IMR-90 (cell line): ENCODE measurements around the gene KIAA1614. TPM values are rescaled to one million over a fixed set of nuclear protein-coding genes. Genes with fewer than 3 reads are reported as not detected.
A peak's percentile ranks its signal among the peaks of the same experiment; 100 is the strongest.

Source experiments
- ATAC-seq: fragments of 200-7000 bp; cut with Tn5 transposase; 2 replicates; pipeline ENCODE4 v1.9.1; 2020; ENCODE audit warnings: low read depth, mild to moderate bottlenecking, moderate library complexity
- BruUV-seq: library from RNA; stranded (reverse); fragments of 400-500 nt; replicated peaks from 2 replicates; lab custom pipeline; 2021; lab: Mats Ljungman, UMichigan
- CTCF ChIA-PET: fragments of 300-600 bp; formaldehyde crosslinking; extraction: SDS; loops from one replicate; lab custom pipeline; 2021; ENCODE audit warnings: antibody characterized with exemption; lab: Yijun Ruan, JAX
- POLR2A ChIA-PET: fragments of 300-600 bp; sonication (Branson Sonifier 250); formaldehyde crosslinking; loops from one replicate; lab custom pipeline; 2022; ENCODE audit warnings: antibody characterized with exemption; ENCODE audit not compliant: unreplicated experiment; lab: Charles Lee
- DNase-seq: peaks from one replicate; pipeline ENCODE4 v3.0.0; 2013
- H2AFZ ChIP-seq: replicated peaks from 2 replicates; pipeline ENCODE3; 2013; ENCODE audit warnings: low read length, mild to moderate bottlenecking; ENCODE audit not compliant: poor library complexity
- H2AK5ac ChIP-seq: 2 replicates; pipeline ENCODE4 v1.6.1; 2013; ENCODE audit warnings: low read depth, low read length, inconsistent platforms
- H2AK9ac ChIP-seq: replicated peaks from 2 replicates; pipeline ENCODE3; 2013; ENCODE audit warnings: mild to moderate bottlenecking, low read depth, low read length, moderate library complexity; ENCODE audit not compliant: poor library complexity
- H2BK120ac ChIP-seq: 2 replicates; pipeline ENCODE4 v1.6.1; 2013; ENCODE audit warnings: low read depth, low read length, inconsistent platforms
- H2BK15ac ChIP-seq: 3 replicates; pipeline ENCODE4 v1.6.1; 2013; ENCODE audit warnings: low read depth, low read length, inconsistent platforms
- H2BK20ac ChIP-seq: 2 replicates; pipeline ENCODE4 v1.6.1; 2013; ENCODE audit warnings: low read depth, mild to moderate bottlenecking, inconsistent platforms, low read length, moderate library complexity
- H2BK5ac ChIP-seq: 2 replicates; pipeline ENCODE4 v1.6.1; 2013; ENCODE audit warnings: mild to moderate bottlenecking, low read depth, low read length, inconsistent platforms; ENCODE audit not compliant: poor library complexity, severe bottlenecking
- H3K14ac ChIP-seq: replicated peaks from 2 replicates; pipeline ENCODE4 v1.6.1; 2013; ENCODE audit warnings: low read depth, low read length, inconsistent platforms
- H3K18ac ChIP-seq: 2 replicates; pipeline ENCODE4 v1.6.1; 2013; ENCODE audit warnings: low read depth, low read length, control low read depth
- H3K23ac ChIP-seq: 2 replicates; pipeline ENCODE4 v1.6.1; 2013; ENCODE audit warnings: low read depth, low read length, inconsistent platforms
- H3K27ac ChIP-seq: 2 replicates; pipeline ENCODE4 v1.5.1; 2013; ENCODE audit warnings: mild to moderate bottlenecking, control low read depth, low read length; ENCODE audit not compliant: insufficient read depth
- H3K27me3 ChIP-seq: 2 replicates; pipeline ENCODE4 v1.6.1; 2013; ENCODE audit warnings: low read length; ENCODE audit not compliant: control insufficient read depth, insufficient read depth
- H3K36me3 ChIP-seq: 2 replicates; pipeline ENCODE4 v1.6.1; 2013; ENCODE audit warnings: low read length, mixed read lengths; ENCODE audit not compliant: control insufficient read depth, insufficient read depth
- H3K4ac ChIP-seq: 2 replicates; pipeline ENCODE4 v1.6.1; 2013; ENCODE audit warnings: low read depth, low read length, inconsistent platforms
- H3K4me1 ChIP-seq: 2 replicates; pipeline ENCODE4 v1.6.1; 2013; ENCODE audit warnings: low read length, mixed read lengths; ENCODE audit not compliant: control insufficient read depth, insufficient read depth
- H3K4me2 ChIP-seq: 2 replicates; pipeline ENCODE4 v1.6.1; 2013; ENCODE audit warnings: low read depth, mild to moderate bottlenecking, control low read depth, low read length, moderate library complexity
- H3K4me3 ChIP-seq: 2 replicates; pipeline ENCODE4 v1.5.1; 2013; ENCODE audit warnings: low read depth, mild to moderate bottlenecking, control low read depth, low read length, moderate library complexity; ENCODE audit not compliant: insufficient read depth
- H3K56ac ChIP-seq: 2 replicates; pipeline ENCODE4 v1.6.1; 2013; ENCODE audit warnings: low read length, inconsistent platforms; ENCODE audit not compliant: insufficient read depth; ENCODE audit errors: extremely low read depth
- H3K79me1 ChIP-seq, 2 experiments: 2 replicates each; pipeline ENCODE4 v1.6.1; 2013; ENCODE audit warnings: low read length in 2 of 2, inconsistent platforms in 1 of 2, low read depth in 1 of 2
- H3K9ac ChIP-seq: 2 replicates; pipeline ENCODE4 v1.6.1; 2013; ENCODE audit warnings: low read depth, low read length, control low read depth
- H3K9me1 ChIP-seq: 2 replicates; pipeline ENCODE4 v1.6.1; 2013; ENCODE audit warnings: low read length, inconsistent platforms; ENCODE audit not compliant: insufficient read depth
- H3K9me3 ChIP-seq: 2 replicates; pipeline ENCODE4 v1.6.1; 2013; ENCODE audit warnings: low read length; ENCODE audit not compliant: control insufficient read depth, insufficient read depth
- H4K20me1 ChIP-seq: 2 replicates; pipeline ENCODE4 v1.6.1; 2013; ENCODE audit warnings: low read length, inconsistent platforms; ENCODE audit not compliant: insufficient read depth
- H4K5ac ChIP-seq: 2 replicates; pipeline ENCODE4 v1.6.1; 2013; ENCODE audit warnings: mild to moderate bottlenecking, low read depth, low read length, control low read depth
- H4K8ac ChIP-seq, 2 experiments: 2 replicates each; pipeline ENCODE4 v1.6.1; 2013; ENCODE audit warnings: low read depth in 2 of 2, low read length in 2 of 2, control low read depth in 1 of 2, inconsistent platforms in 1 of 2
- H4K91ac ChIP-seq: 2 replicates; pipeline ENCODE4 v1.6.1; 2013; ENCODE audit warnings: low read depth, low read length, inconsistent platforms; ENCODE audit not compliant: insufficient read depth
- BHLHE40 ChIP-seq: fragments of 150-350 bp; IDR thresholded peaks from 2 replicates; pipeline ENCODE4 v1.6.1; 2016; ENCODE audit warnings: mild to moderate bottlenecking, low read depth, low read length
- CEBPB ChIP-seq: IDR thresholded peaks from 2 replicates; pipeline ENCODE4 v1.6.1; 2012; ENCODE audit warnings: low read depth, low read length, improper control_type of control experiment
- CHD1 ChIP-seq: IDR thresholded peaks from 2 replicates; pipeline ENCODE4 v1.6.1; 2012; ENCODE audit warnings: low read depth, low read length, improper control_type of control experiment
- CTCF ChIP-seq: conservative IDR thresholded peaks from 2 replicates; pipeline ENCODE4 v1.5.1; 2012; ENCODE audit warnings: mild to moderate bottlenecking, low read depth, low read length, improper control_type of control experiment
- MAFK ChIP-seq: IDR thresholded peaks from 2 replicates; pipeline ENCODE4 v1.6.1; 2012; ENCODE audit warnings: low read depth, low read length, improper control_type of control experiment
- MAZ ChIP-seq: IDR thresholded peaks from 2 replicates; pipeline ENCODE4 v1.6.1; 2012; ENCODE audit warnings: low read depth, mild to moderate bottlenecking, low read length, improper control_type of control experiment, moderate library complexity, borderline replicate concordance
- RAD21 ChIP-seq: IDR thresholded peaks from 2 replicates; pipeline ENCODE4 v1.6.1; 2012; ENCODE audit warnings: low read length, improper control_type of control experiment
- RFX5 ChIP-seq: IDR thresholded peaks from 2 replicates; pipeline ENCODE4 v1.8.0; 2012; ENCODE audit warnings: low read depth, mild to moderate bottlenecking, low read length, moderate library complexity
- SMC3 ChIP-seq: fragments of 150-350 bp; IDR thresholded peaks from 2 replicates; pipeline ENCODE4 v1.6.1; 2016; ENCODE audit warnings: low read depth, mild to moderate bottlenecking, antibody characterized with exemption, low read length, moderate library complexity
- USF2 ChIP-seq: fragments of 150-350 bp; IDR thresholded peaks from 2 replicates; pipeline ENCODE4 v1.6.1; 2017; ENCODE audit warnings: mild to moderate bottlenecking, antibody characterized with exemption, low read length, low read depth
- WGBS, 2 experiments: methylation state at CpG; one replicate each; pipeline versions ENCODE4 v1.1.5 to v1.1.7; 2013; ENCODE audit warnings: missing lambda C conversion rate in 2 of 2; ENCODE audit not compliant: insufficient read length in 1 of 2; ENCODE audit errors: extremely low coverage in 2 of 2; 5-methylcytosine and 5-hydroxymethylcytosine counted together
- dilution Hi-C: fragments of 300-500 bp; cut with HindIII; formaldehyde crosslinking; loops from one replicate; pipeline ENCODE4 v1.14.3; 2018; ENCODE audit warnings: low sequenced_read_pairs; ENCODE audit not compliant: unreplicated experiment
- in situ Hi-C: fragments of 300-500 bp; cut with MboI; formaldehyde crosslinking; loops from 3 replicates; pipeline ENCODE4 v1.14.3; 2019; ENCODE audit warnings: low sequenced_read_pairs, inconsistent platforms, mixed read lengths
- intact Hi-C: fragments of 100-400 bp; cut with micrococcal nuclease; formaldehyde crosslinking; loops from 2 replicates; pipeline ENCODE4 v1.10.0; 2022
- polyA plus RNA-seq, 3 experiments: library from polyadenylated mRNA; depleted of rRNA; stranded (reverse); fragments of >200 nt; gene quantifications; 2 replicates each; pipeline ENCODE4 v1.2.3, GENCODE V29; 2012; ENCODE audit warnings: low replicate concordance in 1 of 3
- total RNA-seq: library from RNA; depleted of rRNA; stranded (reverse); fragments of >200 nt; gene quantifications from 2 replicates; pipeline ENCODE4 v1.2.3, GENCODE V29; 2012

KIAA1614 gene
- total and polyA plus RNA-seq, 2 of the 4 experiments (the other 2 are of a cell fraction) = 1.8 to 3.5 TPM

- BruUV-seq = no TSS peak
- 81% methylated on average over 7 of the region's 10 CpGs; no CpG with 5 or more reads in 1 of the 2 experiments for WGBS, 2 experiments
- Histone ChIP-seq H3K27ac (no peak overlapping the region), H3K9me3 (no peaks in the 10 kb centered on the region), H3K56ac (no peak overlapping the region), H3K9ac (no peak overlapping the region), H2BK15ac (no peak overlapping the region), H3K36me3 (peaks cover 27% of the 10 kb centered on the region; the same call in 1 of the 2 replicates), H2AK9ac (peak overlapping the region; percentile 13), H3K18ac (no peak overlapping the region), H3K27me3 (no peaks in the 10 kb centered on the region), H3K4ac (no peak overlapping the region), H2AK5ac (no peak overlapping the region), H2BK5ac (no peak overlapping the region), H2BK20ac (no peak overlapping the region), H2AFZ (peak overlapping the region; percentile 41), H4K20me1 (no peaks in the 10 kb centered on the region), H3K4me3 (no peak overlapping the region), H4K5ac (no peak overlapping the region), H3K4me1 (peaks cover under 1% of the 10 kb centered on the region), H4K91ac (no peak overlapping the region), H3K4me2 (no peak overlapping the region), H3K79me1 (peaks cover 0 to 18% of the 10 kb centered on the region in 2 experiments; a peak in 2 of 4 replicates), H3K14ac (no peak overlapping the region), H2BK120ac (no peak overlapping the region), H4K8ac (no peak overlapping the region), H3K9me1 (0 out of 2 replicates have a peak, but pooled peaks cover 5% of the 10 kb centered on the region), H3K23ac (no peak overlapping the region)
- in situ Hi-C loops = no loop called here
- TF ChIP-seq SMC3 = no peak
- no peak for TF ChIP-seq MAFK
- no peak for TF ChIP-seq USF2
- no peak for TF ChIP-seq RFX5
- TF ChIP-seq CEBPB = no peak
- TF ChIP-seq RAD21 = no peak
- TF ChIP-seq BHLHE40 = no peak
- no peak for TF ChIP-seq CHD1
- no peak for TF ChIP-seq MAZ
- TF ChIP-seq CTCF = no peak
- intact Hi-C loops = no loop called here
- dilution Hi-C loops = no loop called here
- ChIA-PET POLR2A (no interaction called here), CTCF (no interaction called here)
- ATAC-seq (no peak), DNase-seq (no peak)
These were observed 4.1 kb downstream of the KIAA1614 start for GRCh38 chr1:180916771-180917170.
